K562 (cell line): ENCODE data around the gene FUNDC2. TPM values are rescaled to one million over a fixed set of nuclear protein-coding genes. Genes with fewer than 3 reads are reported as not detected.

ENCODE experiments used
- ATAC-seq: fragments of 200-7000 bp; cut with Tn5 transposase; 3 replicates; pipeline ENCODE4 v1.9.1; 2020; ENCODE audit warnings: moderate library complexity
- BruUV-seq: library from RNA; stranded (reverse); fragments of 400-500 nt; replicated peaks from 2 replicates; lab custom pipeline; 2021; lab: Mats Ljungman, UMichigan
- CTCF ChIA-PET: fragments of 300-600 bp; formaldehyde crosslinking; extraction: SDS; loops from one replicate; lab custom pipeline; 2021; ENCODE audit warnings: low intra/inter-chr PET ratio; lab: Yijun Ruan, JAX
- POLR2A ChIA-PET: fragments of 300-600, 350-650 bp; sonication (Branson Sonifier 250); formaldehyde crosslinking; extraction: SDS; loops from one replicate; lab custom pipeline; 2021; ENCODE audit warnings: antibody characterized with exemption, inconsistent platforms; lab: Yijun Ruan, JAX
- DNase-seq, 4 experiments: peaks; one replicate each; pipeline versions ENCODE4 v3.0.0 to v3.0.0-alpha.2; 2011 to 2018; ENCODE audit warnings: low spot score in 3 of 4, mixed read lengths in 3 of 4; ENCODE audit errors: extremely low read depth in 1 of 4
- FAIRE-seq: peaks from 2 replicates; lab custom pipeline; 2011; peaks lifted over from hg19 to GRCh38; lab: Jason Lieb, UNC
- H2AFZ ChIP-seq: 2 replicates; pipeline ENCODE4 v1.6.0; 2011; ENCODE audit warnings: low read depth, low read length, control low read depth, inconsistent platforms
- H3K27ac ChIP-seq: fragments of 200-600 bp; 3 replicates; pipeline ENCODE4 v1.8.0; 2011; ENCODE audit warnings: low read depth, mild to moderate bottlenecking, control low read depth, inconsistent platforms, low read length, moderate library complexity, mixed read lengths; ENCODE audit errors: extremely low read depth
- H3K27me3 ChIP-seq, 2 experiments: fragments of 300-600 bp in 1 of 2; 2 replicates in 1 of 2; 3 replicates in 1 of 2; pipeline versions ENCODE4 v1.6.0 to v1.8.0; 2011; ENCODE audit warnings: inconsistent platforms in 2 of 2, low read length in 2 of 2, mild to moderate bottlenecking in 1 of 2, mixed read lengths in 1 of 2, moderate library complexity in 1 of 2; ENCODE audit not compliant: control insufficient read depth in 2 of 2, insufficient read depth in 2 of 2
- H3K36me3 ChIP-seq: fragments of 300-600 bp; 3 replicates; pipeline ENCODE4 v1.8.0; 2011; ENCODE audit warnings: mild to moderate bottlenecking, low read length, inconsistent platforms; ENCODE audit not compliant: control insufficient read depth, insufficient read depth
- H3K4me1 ChIP-seq, 2 experiments: fragments of 200-600 bp in 1 of 2; replicated peaks in 1 of 2; 2 replicates in 1 of 2; 3 replicates in 1 of 2; pipeline versions ENCODE4 v1.5.1 to v1.8.0; 2011; ENCODE audit warnings: inconsistent platforms in 2 of 2, low read length in 2 of 2, mild to moderate bottlenecking in 1 of 2, mixed read lengths in 1 of 2, moderate library complexity in 1 of 2; ENCODE audit not compliant: control insufficient read depth in 2 of 2, insufficient read depth in 2 of 2
- H3K4me2 ChIP-seq: 2 replicates; pipeline ENCODE4 v1.6.1; 2011; ENCODE audit warnings: low read length, control low read depth, inconsistent platforms, mixed read lengths; ENCODE audit not compliant: insufficient read depth
- H3K4me3 ChIP-seq: fragments of 200-600 bp; sonication (generic), shearing (Covaris generic); 2 replicates; pipeline ENCODE4 v1.5.1; 2016; ENCODE audit warnings: control low read depth, inconsistent platforms
- H3K79me2 ChIP-seq: fragments of 200-600 bp; 3 replicates; pipeline ENCODE4 v1.8.0; 2011; ENCODE audit warnings: low read length, inconsistent platforms; ENCODE audit not compliant: control insufficient read depth, insufficient read depth
- H3K9ac ChIP-seq, 2 experiments: 2 replicates each; pipeline versions ENCODE4 v1.6.0 to v1.6.1; 2011; ENCODE audit warnings: low read depth in 2 of 2, low read length in 2 of 2, control low read depth in 1 of 2, inconsistent platforms in 1 of 2, mild to moderate bottlenecking in 1 of 2, mixed read lengths in 1 of 2; ENCODE audit not compliant: insufficient read depth in 1 of 2
- H3K9me1 ChIP-seq: one replicate; pipeline ENCODE4 v1.6.0; 2011; ENCODE audit warnings: inconsistent platforms, mild to moderate bottlenecking, low read length, moderate library complexity; ENCODE audit not compliant: control insufficient read depth, insufficient read depth
- H3K9me3 ChIP-seq: replicated peaks from 2 replicates; pipeline ENCODE4 v1.5.1; 2011; ENCODE audit warnings: low read depth, low read length, inconsistent platforms; ENCODE audit not compliant: control insufficient read depth, insufficient read depth
- H4K20me1 ChIP-seq: replicated peaks from 2 replicates; pipeline ENCODE4 v1.6.1; 2011; ENCODE audit warnings: low read length, inconsistent platforms, mixed read lengths; ENCODE audit not compliant: control insufficient read depth, insufficient read depth
- BRF1 ChIP-seq: IDR thresholded peaks from 3 replicates; pipeline ENCODE4 v1.6.1; 2011; ENCODE audit warnings: borderline replicate concordance, mild to moderate bottlenecking; ENCODE audit not compliant: insufficient read length; ENCODE audit errors: extremely low read depth
- CHD1 ChIP-seq: fragments of 200-600 bp; sonication (generic); IDR thresholded peaks from one replicate; pipeline ENCODE4 v1.6.1; 2012; ENCODE audit warnings: mild to moderate bottlenecking, moderate library complexity, low read length, inconsistent platforms
- CREB3 ChIP-seq: fragments of 450-650 bp; conservative IDR thresholded peaks from 2 replicates; pipeline ENCODE4 v1.6.1; 2016; ENCODE audit warnings: missing genetic modification characterization, low read depth, mild to moderate bottlenecking, missing compliant biosample characterization, moderate library complexity
- KAT2B ChIP-seq: IDR thresholded peaks from one replicate; pipeline ENCODE4 v1.6.1; 2012; ENCODE audit warnings: low read depth, mild to moderate bottlenecking, control low read depth, inconsistent platforms, low read length, moderate library complexity
- KDM1A ChIP-seq, 2 experiments: fragments of 450-650 bp; IDR thresholded peaks; 2 replicates each; pipeline ENCODE4 v1.6.1; 2016; ENCODE audit warnings: mild to moderate bottlenecking in 2 of 2
- NUFIP1 ChIP-seq: fragments of 450-650 bp; IDR thresholded peaks from 2 replicates; pipeline ENCODE4 v1.6.1; 2018; ENCODE audit not compliant: partially characterized antibody
- POLR3G ChIP-seq: IDR thresholded peaks from 2 replicates; pipeline ENCODE4 v1.6.1; 2011; ENCODE audit not compliant: insufficient read length, insufficient replicate concordance; ENCODE audit errors: extremely low read depth
- PRDM10 ChIP-seq: fragments of 450-650 bp; IDR thresholded peaks from 2 replicates; pipeline ENCODE4 v1.6.1; 2018; ENCODE audit not compliant: partially characterized antibody
- SMAD1 ChIP-seq: fragments of 150-350 bp; IDR thresholded peaks from 2 replicates; pipeline ENCODE4 v1.6.1; 2014; ENCODE audit warnings: low read length, low read depth; ENCODE audit not compliant: partially characterized antibody
- SREBF1 ChIP-seq: fragments of 150-350 bp; IDR thresholded peaks from 2 replicates; pipeline ENCODE4 v1.6.1; 2014; ENCODE audit warnings: antibody characterized with exemption, low read depth, low read length, borderline replicate concordance
- UBTF ChIP-seq, 2 experiments: IDR thresholded peaks; 2 replicates each; pipeline ENCODE4 v1.6.1; 2012; ENCODE audit warnings: improper control_type of control experiment in 2 of 2, low read depth in 2 of 2, low read length in 2 of 2, borderline replicate concordance in 1 of 2
- ZC3H11A ChIP-seq: IDR thresholded peaks from 2 replicates; pipeline ENCODE4 v1.6.1; 2012; ENCODE audit warnings: low read depth, low read length, improper control_type of control experiment
- ZNF316 ChIP-seq: fragments of 450-650 bp; IDR thresholded peaks from 2 replicates; pipeline ENCODE4 v1.6.1; 2016
- ZNF436 ChIP-seq: fragments of 250-450, 450-650 bp; sonication (Bioruptor Pico); formaldehyde crosslinking; IDR thresholded peaks from 2 replicates; pipeline ENCODE4 v1.7.0; 2020; ENCODE audit warnings: mild to moderate bottlenecking
- WGBS: fragments of 100-300 bp; shearing (Covaris generic); methylation state at CpG from one replicate; pipeline ENCODE4 v1.1.6; 2016; ENCODE audit warnings: low coverage, mixed read lengths; ENCODE audit not compliant: insufficient coverage; ENCODE audit errors: missing lambda C conversion rate; 5-methylcytosine and 5-hydroxymethylcytosine counted together
- in situ Hi-C: fragments of 300-500 bp; cut with MboI; formaldehyde crosslinking; loops from 4 replicates; pipeline ENCODE4 v1.15.0; 2018; ENCODE audit warnings: inconsistent platforms, mixed read lengths
- intact Hi-C: fragments of 100-400 bp; cut with micrococcal nuclease; formaldehyde crosslinking; loops from 2 replicates; pipeline ENCODE4 v1.14.2; 2022
- polyA plus RNA-seq, 8 experiments: library from polyadenylated mRNA; depleted of rRNA in 4 of 8; stranded (reverse) in 5 of 8; unstranded in 3 of 8; fragments of >200 nt; fragmentation: Nextera tagmentation in 2 of 8; fragmentation: Illumina TruSeq in 1 of 8; extraction: Ambion mirVana in 2 of 8; extraction: Trizol in 1 of 8; gene quantifications; 2 replicates each; pipeline versions ENCODE4 v1.2.1 to v1.2.3, GENCODE V29; 2011 to 2014; ENCODE audit warnings: inconsistent platforms in 1 of 8, missing spikeins in 1 of 8
- total RNA-seq, 7 experiments: library from RNA; depleted of rRNA in 6 of 7; stranded (reverse); fragments of >200 nt in 6 of 7; fragmentation: Illumina TruSeq in 2 of 7; extraction: Trizol in 2 of 7; gene quantifications; 2 replicates each; pipeline versions ENCODE4 v1.2.1 to v1.2.3, GENCODE V29; 2011 to 2021; ENCODE audit warnings: low replicate concordance in 1 of 7

Gene FUNDC2
- total and polyA plus RNA-seq, 9 of the 15 experiments (the other 6 are each of a cell fraction or from before 2014, with no cell fraction given): 50.6 to 235 (median 123) TPM

GRCh38 chrX:155055494-155055893, 28.9 kb downstream of the FUNDC2 start:
- H3K9ac ChIP-seq: no peak overlapping the region
- no peak for ATAC-seq
- ChIA-PET POLR2A (no interaction called here), CTCF (interaction anchor here (3.0 kb wide), 1 partner anchor 68 kb away, joined by 21 read pairs; no protein-coding TSS in a partner anchor)
- no peaks in the 10 kb centered on the region for H3K79me2 ChIP-seq
- intact Hi-C loops (no loop called here), in situ Hi-C loops (loop anchor here (5.0 kb wide), 1 partner anchor 73 kb away; no protein-coding TSS in a partner anchor)
- no TSS peak for BruUV-seq
- no peak for TF ChIP-seq PRDM10
- TF ChIP-seq UBTF (IDR thresholded peaks at IDR 0.05; ENCODE audit: borderline replicate concordance in 1 of 2, low read depth in 2 of 2, low read length in 2 of 2): no peak
- TF ChIP-seq NUFIP1: no peak
- no peak for TF ChIP-seq ZNF436 (CRISPR knock-in tag)
- TF ChIP-seq ZC3H11A: no peak
- no peak for TF ChIP-seq KAT2B
- TF ChIP-seq ZNF316: no peak
- no peak for TF ChIP-seq SMAD1
- TF ChIP-seq CHD1: no peak
- TF ChIP-seq BRF1: no peak
- no peak for TF ChIP-seq SREBF1
- no peak for TF ChIP-seq POLR3G
- no peak for TF ChIP-seq KDM1A (IDR thresholded peaks at IDR 0.05)
- TF ChIP-seq CREB3: no peak
- no peaks in the 10 kb centered on the region for H3K9me3 ChIP-seq
- peaks cover 57% of the 10 kb centered on the region; the same call in 2 of the 3 replicates for H3K36me3 ChIP-seq
- 94% methylated on average over 3 of the region's 3 CpGs for WGBS
- H3K4me1 ChIP-seq: peaks cover 0 to 9% of the 10 kb centered on the region in 2 experiments; a peak in 3 of 5 replicates
- H4K20me1 ChIP-seq: no peaks in the 10 kb centered on the region
- no peak overlapping the region for H3K27ac ChIP-seq
- no peak overlapping the region for H2AFZ ChIP-seq
- DNase-seq: no peak
- no peaks in the 10 kb centered on the region for H3K27me3 ChIP-seq
- no peak overlapping the region for H3K4me3 ChIP-seq
- H3K4me2 ChIP-seq: no peak overlapping the region
- H3K9me1 ChIP-seq: no peaks in the 10 kb centered on the region
- FAIRE-seq: no peak
